ENCODE data around the gene ARMC6. TPM values are rescaled to one million over a fixed set of nuclear protein-coding genes. Genes with fewer than 3 reads are reported as not detected.

ARMC6 gene
- total and polyA plus RNA-seq, 2 donors (not counting 3 experiments of a cell fraction or from before 2014, with no cell fraction given), result 33.9 to 44.7 TPM

GRCh38 chr19:18991468-18991867 lies 41.9 kb upstream of the ARMC6 start:
- Histone ChIP-seq H3K79me2 (ENCODE audit: control insufficient read depth, insufficient read depth, low read length) (no peaks in the 10 kb centered on the region), H3K4me2 (ENCODE audit: insufficient read depth, low read length) (no peak overlapping the region), H3K36me3 (ENCODE audit: control insufficient read depth in 2 of 2, extremely low read depth in 1 of 2, insufficient read depth in 2 of 2, low read length in 2 of 2) (peaks cover 15% of the 10 kb centered on the region in 2 experiments), H3K27ac (ENCODE audit: insufficient read depth, low read depth, low read length) (no peak overlapping the region), H3K9ac (replicated peaks; ENCODE audit: extremely low read depth, insufficient read depth, low read length) (no peak overlapping the region), H3K9me1 (replicated peaks; ENCODE audit: control insufficient read depth, extremely low read depth, insufficient read depth, low read length) (no peaks in the 10 kb centered on the region), H3K27me3 (ENCODE audit: control insufficient read depth in 2 of 2, insufficient read depth in 2 of 2, low read length in 2 of 2) (no peaks in the 10 kb centered on the region), H2AFZ (ENCODE audit: low read depth, low read length) (no peak overlapping the region), H3K9me3 (replicated peaks; ENCODE audit: control insufficient read depth, insufficient read depth, low read length) (no peaks in the 10 kb centered on the region), H4K20me1 (replicated peaks; ENCODE audit: control insufficient read depth, extremely low read depth, insufficient read depth, low read length) (no peaks in the 10 kb centered on the region), H3K4me1 (ENCODE audit: control insufficient read depth, extremely low read depth, insufficient read depth, low read length) (peaks cover 2% of the 10 kb centered on the region), H3K4me3 (replicated peaks in 1 of 3; ENCODE audit: insufficient read depth in 1 of 3, low read depth in 1 of 3, low read length in 3 of 3) (no peak overlapping the region)
- FAIRE-seq (no peak), DNase-seq (ENCODE audit: low read depth, low spot score) (no peak)
- ChIA-PET POLR2A (no interaction called here), CTCF (interaction anchor here (0.6 to 1.0 kb wide), 2 partner anchors 9 to 56 kb away, joined by 3 read pairs; no protein-coding TSS in a partner anchor)
- intact Hi-C loops (cut with micrococcal nuclease) (no loop called here), dilution Hi-C loops (cut with MboI; ENCODE audit: extremely low pct_ligation_motif_present, low sequenced_read_pairs) (no loop called here)
- TF ChIP-seq JUN (IDR thresholded peaks at IDR 0.05; ENCODE audit: borderline replicate concordance, insufficient read depth, insufficient read length, low read depth) (no peak), FOS (IDR thresholded peaks at IDR 0.05; ENCODE audit: borderline replicate concordance, insufficient read depth, low read length) (no peak), MYC (IDR thresholded peaks at IDR 0.05; ENCODE audit: low read depth, low read length) (no peak), GATA2 (IDR thresholded peaks at IDR 0.05; ENCODE audit: insufficient read depth, insufficient read length, low read depth, low read length) (no peak), POLR2AphosphoS5 (IDR thresholded peaks at IDR 0.05; ENCODE audit: insufficient read depth, low read depth, low read length) (no peak), MAX (IDR thresholded peaks at IDR 0.05; ENCODE audit: insufficient read depth, insufficient read length) (no peak), CTCF (IDR thresholded peaks at IDR 0.05; ENCODE audit: extremely low read depth in 1 of 2, insufficient read depth in 1 of 2, low read depth in 1 of 2, low read length in 2 of 2) (no peak)
- BruUV-seq (replicated peaks), result no TSS peak

Measured in endothelial cell of umbilical vein (primary cell).